Stimulated activated CD4-positive, alpha-beta T cell treated with anti-CD3 and anti-CD28 coated beads, Interleukin-15, amount 100 ng/mL, for 1 hour (primary cell): ENCODE data around the gene PDLIM4.
A peak's percentile ranks its signal among the peaks of the same experiment; 100 is the strongest.

ENCODE experiments used
- DNase-seq, 2 donors: peaks; one replicate each; pipeline ENCODE4 v3.0.0-alpha.2; 2020; ENCODE audit warnings: low read depth in 1 of 2, low spot score in 1 of 2

The PDLIM4 gene, protein sequence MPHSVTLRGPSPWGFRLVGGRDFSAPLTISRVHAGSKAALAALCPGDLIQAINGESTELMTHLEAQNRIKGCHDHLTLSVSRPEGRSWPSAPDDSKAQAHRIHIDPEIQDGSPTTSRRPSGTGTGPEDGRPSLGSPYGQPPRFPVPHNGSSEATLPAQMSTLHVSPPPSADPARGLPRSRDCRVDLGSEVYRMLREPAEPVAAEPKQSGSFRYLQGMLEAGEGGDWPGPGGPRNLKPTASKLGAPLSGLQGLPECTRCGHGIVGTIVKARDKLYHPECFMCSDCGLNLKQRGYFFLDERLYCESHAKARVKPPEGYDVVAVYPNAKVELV

DNA sequence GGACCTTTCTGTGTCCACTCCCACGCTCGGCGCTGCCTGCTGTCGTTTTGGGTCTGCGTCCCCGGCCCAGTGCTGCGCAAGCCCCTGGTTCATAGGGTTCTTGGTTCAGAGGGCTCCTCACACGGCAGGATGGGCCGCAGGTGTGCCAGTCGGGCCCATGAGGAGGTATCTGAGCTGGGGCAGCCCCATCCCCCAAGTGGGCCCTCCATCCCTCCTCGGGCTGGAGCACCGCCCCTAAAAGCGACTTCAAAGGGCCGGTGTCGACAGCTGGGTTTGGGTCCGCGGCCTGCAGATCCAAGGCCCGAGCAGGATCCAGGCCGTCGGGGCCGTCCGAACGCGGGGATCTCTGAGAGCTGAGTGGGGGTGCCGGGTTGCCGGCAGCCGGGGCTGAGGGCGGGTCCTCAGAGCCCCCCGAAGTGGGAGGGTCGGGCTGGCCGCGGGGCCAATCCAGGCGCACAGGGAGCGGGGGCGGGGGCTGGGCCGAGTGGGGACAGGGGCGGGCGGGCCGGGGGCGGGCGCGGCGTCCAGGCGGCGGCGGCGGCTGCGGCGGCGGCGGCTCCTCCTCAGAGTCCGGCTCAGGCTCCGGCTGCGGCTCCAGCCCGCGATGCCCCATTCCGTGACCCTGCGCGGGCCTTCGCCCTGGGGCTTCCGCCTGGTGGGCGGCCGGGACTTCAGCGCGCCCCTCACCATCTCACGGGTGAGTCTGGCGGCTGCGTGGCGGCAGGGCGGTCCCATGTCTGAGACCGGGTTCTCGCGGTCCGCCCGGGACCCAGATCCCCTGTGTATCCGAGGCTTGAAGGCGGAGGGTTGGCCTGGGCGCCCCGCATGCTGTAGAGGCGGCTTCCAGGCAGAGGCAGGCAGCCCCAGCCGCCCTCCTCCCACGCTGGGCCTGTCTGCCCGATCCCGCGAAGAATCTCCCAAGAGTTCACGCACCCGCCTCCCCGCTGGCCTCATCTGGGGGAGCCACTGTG lies at the start of gene PDLIM4:
Gene PDLIM4 (plus strand): TSS at position 566 of the 971 bp plus-strand sequence. CDS start 39 bp downstream, at position 605.
- no peak for DNase-seq

DNA sequence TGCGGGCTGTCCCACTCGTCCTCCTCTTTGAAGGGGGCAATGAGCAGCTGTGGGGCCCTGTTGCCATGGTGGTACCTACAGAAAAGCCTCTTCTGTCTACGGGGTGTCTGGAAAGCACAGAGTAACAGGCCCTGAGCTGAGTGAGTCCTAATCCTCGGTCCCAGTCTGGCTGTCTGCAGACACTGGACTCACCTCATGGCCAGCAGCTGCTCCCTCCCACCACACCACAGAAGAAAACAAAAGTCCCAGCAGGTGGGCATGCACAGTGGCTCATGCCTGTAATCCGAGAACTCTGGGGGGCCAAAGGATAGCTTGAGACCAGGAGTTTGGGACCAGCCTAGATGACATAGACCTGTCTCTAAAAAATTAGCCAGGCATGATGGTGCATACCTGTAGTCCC lies 49.7 kb upstream of the PDLIM4 start:
- DNase-seq: no peak

- no peak for DNase-seq
Measured at GRCh38 chr5:132209131-132209530, 48.4 kb upstream of the PDLIM4 start.

DNA sequence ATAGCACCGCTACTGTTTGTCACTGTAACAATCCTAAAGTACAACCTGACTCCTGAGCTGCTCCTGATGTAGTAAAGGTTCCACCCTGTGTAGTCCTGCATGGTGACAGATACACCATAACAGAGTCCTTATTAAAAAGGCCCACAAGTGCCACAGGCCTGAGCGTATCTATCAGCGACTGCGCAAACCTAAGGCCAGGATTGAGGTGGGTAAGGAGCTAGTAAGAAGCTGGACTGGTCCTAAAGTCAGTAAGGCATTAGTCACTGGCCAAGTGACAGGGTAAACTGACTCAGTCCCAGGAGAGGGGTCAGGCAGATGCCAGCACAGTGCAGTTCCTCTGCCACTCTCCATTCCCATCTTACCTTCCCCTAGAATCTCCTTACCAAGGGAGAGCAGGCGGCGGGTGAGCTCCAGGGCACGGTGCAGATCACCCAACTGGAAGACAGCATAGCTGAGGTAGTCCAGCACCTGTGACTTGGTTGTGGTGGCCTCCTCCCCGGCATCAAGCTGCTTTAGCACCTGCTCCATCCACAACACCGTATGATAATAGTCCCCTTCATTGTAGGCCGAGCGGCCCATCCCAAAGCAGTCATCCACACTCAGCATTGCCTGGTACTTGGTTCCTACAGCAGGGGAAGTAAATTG lies 47.5 kb upstream of the PDLIM4 start:
- DNase-seq: no peak

- no peak for DNase-seq
Measured at GRCh38 chr5:132210944-132211343, 46.6 kb upstream of the PDLIM4 start.

GRCh38 chr5:132211787-132212186 lies 45.7 kb upstream of the PDLIM4 start:
- DNase-seq: no peak

DNA sequence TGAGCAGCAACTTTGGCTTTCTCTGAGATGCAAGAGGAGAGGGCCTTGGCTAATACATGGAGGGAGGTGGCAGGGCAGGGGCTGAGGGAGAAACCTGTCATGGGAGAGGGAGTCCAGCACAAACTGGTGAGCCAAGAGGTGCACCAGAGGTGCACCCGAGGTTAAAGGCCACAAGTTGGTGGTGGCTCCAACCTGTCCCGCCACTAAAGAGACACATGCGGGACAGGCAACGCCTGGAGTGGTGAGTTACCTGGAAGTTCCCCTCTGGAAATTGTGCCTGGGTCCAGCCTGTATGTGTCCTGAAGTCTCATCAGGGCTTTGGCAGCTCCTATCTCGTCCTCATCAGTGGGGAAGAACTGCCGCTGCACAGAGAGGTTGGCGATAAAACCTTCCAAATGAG lies 43.8 kb upstream of the PDLIM4 start:
- DNase-seq: no peak

DNA sequence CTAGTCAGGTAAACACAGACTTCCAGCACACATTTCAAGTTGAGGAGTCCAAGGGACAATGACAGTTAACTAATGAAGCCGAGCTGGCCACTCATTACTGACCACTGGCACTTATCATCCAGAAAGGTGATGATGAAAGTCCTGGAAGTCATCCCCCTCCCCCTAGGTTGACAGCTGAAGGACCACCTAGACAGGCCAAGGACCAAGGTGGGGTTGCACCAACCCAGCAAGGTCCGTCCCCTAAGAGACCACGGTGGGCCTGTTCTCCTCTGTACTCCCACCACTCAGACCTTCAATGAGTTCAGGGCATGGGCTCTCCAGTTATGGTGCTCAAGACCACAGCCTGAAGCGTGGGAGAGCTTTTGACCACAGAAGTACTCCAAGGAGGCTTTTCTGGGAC lies 43.0 kb upstream of the PDLIM4 start:
- DNase-seq: no peak

DNA sequence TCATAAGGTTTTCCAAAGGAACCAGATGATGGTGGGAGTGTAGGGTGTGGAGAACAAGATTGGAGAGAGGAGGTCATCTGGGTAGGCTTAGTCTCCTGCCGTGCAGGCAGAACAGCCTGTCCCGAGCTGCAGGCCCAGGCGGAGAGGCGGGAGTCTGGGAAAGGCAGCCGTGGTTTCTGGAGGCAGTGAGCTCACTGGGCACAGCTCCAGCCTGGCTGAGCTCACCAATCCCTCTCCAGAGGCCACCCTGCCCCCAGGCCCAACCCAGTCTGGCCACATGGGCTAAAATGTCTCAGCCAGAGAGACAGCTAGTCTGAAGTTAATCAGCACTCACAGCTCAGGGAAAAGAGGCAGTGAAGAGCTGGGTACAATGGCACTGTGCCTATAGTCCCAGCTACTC lies 42.2 kb upstream of the PDLIM4 start:
- no peak for DNase-seq

DNA sequence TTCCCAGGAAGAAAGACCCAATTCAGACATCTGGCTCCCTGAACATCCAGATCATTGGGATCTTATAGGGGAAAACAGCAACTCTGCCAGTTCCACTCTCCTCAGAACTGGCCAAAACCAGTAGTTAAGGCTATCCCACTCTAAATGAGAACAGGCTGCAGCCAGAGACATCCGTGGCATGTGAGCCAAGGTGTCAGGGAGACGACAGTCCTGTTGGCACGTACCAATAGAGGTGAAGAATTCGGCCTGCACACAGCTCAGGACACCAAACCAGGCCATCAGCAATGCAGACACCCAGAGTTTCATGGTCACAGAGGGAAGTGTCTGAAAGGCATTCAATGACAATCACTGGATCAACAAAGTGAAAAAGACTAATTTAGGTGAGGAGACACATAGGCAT lies 39.2 kb upstream of the PDLIM4 start:
- DNase-seq: no peak

GRCh38 chr5:132219289-132219970 lies 38.1 kb upstream of the PDLIM4 start:
- no peak for DNase-seq

GRCh38 chr5:132219981-132220380 lies 37.5 kb upstream of the PDLIM4 start:
- no peak for DNase-seq

DNA sequence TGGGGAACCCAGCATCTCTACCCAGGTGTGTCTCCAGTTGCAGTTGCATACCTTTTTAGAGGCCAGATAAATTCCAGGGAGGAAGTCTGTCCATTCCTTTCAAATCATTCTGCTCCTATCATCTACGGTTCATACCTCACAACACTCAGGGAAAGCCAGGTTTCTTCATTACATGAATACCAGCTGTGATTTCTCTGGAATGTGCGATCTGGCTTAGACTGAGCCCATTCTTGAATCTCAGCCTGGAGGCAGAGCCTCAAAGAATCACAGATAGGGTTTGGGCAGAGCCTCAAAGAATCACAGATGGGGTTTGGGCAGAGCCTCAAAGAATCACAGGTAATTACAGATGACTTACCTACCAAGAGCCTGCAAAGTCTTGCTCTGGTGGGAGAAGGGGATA lies 37.0 kb upstream of the PDLIM4 start:
- DNase-seq: no peak

DNA sequence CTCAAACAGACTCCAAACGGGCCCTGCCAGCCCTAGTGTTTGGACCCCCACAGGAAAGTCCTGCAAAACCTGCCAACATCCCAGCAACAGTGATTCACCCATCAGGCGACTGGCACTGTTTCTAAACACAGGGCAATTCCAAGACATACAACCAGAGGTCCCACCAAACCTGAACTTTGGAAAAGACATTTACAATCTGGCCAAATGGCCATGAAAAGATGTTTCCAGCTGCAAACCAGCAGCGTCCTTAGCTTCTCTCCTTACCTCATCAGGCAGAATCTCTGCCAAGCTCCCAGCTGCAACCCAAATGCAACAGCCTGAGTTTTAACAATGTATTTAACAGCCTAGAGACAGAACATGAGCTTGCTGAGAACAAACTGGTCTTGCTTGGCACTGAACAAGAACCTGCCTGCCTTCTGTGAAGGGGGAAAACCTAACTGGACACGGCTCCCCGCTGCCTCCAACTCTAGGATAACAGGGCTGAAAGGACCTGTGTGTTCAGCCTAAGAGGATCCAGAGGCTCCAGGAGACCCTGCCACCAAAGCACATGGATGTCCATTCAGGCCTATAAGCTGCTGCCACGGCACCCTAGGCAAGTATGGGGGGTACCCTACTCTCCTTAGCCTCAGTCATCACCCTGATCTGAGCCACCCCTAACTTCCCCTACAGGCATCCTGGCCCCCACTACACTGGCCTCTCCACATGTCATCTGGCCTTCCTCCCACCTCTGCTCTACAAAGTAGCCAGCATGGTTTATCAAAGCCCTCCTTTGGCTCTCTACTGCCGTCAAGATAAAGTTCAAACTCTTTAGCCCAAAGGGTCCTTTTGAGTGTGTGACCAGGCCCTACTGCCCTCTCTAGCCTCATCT lies 35.5 kb upstream of the PDLIM4 start:
- no peak for DNase-seq

DNA sequence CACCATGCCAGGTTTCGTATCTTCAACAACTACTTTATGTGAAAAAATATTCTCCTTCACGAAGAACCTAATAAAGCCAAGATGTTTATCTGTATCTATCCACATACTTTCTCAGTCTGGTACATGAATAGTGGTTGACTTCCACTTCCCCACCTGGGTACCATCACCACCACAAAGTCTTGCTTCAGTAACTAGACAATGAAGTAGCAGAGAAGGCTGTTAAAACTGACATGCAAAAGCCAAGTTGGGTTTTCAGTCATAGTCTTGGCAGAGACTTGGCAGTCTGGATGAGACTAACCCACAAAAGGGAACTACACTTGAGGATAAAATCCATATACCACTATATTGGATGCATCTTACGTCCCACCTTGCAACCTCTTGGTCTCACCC lies 34.9 kb upstream of the PDLIM4 start:
- DNase-seq: no peak

- DNase-seq: no peak
Measured at GRCh38 chr5:132223861-132224260, 33.6 kb upstream of the PDLIM4 start.

- DNase-seq: no peak
Measured at GRCh38 chr5:132224716-132225115, 32.8 kb upstream of the PDLIM4 start.

DNA sequence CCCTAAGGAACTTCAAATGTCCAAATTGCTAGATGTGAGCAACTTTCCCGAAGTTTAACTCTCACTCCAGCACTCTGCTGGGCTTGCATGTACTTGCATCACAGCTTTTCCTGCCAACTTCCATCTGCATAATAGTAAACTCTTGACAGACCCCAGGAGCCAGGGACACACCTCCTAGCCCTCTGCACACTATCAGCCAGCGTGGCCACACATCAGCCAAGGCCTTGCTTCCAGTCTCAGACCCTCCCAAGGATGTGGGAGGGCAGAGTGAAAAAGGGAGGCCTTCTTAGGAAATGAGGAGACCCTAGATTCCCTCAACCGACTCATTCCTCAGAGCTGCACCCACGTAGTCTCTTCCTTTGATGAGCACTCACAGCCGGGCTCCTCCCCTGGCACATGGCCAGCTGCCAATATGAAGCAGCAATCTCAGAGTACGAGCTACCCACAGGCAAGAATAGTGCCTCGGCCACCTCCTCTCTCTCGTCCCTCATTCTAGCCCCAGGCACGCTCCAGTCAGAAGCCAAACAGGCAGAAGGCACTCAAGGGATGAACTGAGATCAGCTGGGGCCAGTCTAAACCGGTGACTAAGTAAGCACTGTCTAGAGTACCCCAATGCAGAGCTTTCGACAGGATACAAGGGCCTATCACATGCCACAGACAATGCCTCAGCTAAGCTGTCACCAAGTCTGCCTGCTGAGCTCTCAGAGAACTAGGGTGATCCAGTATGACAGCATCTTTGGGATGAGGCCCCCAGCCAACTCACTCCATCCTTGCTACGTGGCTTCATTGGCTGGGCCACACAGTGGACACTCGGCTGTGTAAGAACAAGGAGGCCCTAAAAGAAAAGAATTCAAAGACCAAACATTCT lies 32.1 kb upstream of the PDLIM4 start:
- DNase-seq: peak in 1 of 2 donors; percentile 21

DNA sequence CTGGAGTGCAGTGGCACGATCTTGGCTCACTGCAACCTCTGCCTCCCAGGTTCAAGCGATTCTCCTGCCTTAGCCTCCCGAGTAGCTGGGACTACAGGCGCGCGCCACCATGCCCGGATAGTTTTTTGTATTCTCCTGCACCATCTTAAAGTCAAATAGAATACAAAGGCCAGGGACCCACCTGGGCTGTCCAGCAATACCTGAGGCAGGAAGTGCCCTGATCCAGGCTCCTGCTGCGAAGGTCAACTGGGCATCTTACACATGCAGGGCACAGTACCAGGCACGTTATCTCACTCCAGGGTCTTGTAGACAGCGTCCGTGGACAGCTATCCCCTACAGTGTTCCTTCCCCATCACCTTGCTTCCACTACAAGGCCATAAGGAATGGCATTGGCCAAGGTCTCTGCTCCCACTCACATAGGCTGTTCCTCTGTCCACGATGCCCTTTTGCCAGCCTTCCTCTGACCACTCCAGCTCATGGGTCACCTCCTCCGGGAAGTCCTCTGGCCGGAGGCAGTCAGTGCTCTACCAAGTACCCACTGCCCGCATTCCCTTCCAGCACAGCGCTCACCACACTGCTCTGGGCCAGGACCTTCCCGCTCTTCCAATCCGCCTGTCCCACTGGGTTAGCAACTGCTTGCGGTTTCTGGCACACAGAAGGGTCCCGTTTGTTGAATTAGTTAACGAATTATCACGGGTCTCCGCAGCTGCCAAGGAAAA lies 30.8 kb upstream of the PDLIM4 start:
- no peak for DNase-seq
